HG03039 (cell line): Measurements from ENCODE around the gene BMP10.
"Not testable (repeated sequence)": the region's sequence is repeated elsewhere in the genome, so short reads cannot be mapped to it uniquely, and the experiment has no call there.

ENCODE experiments used
- ATAC-seq: cut with Tn5 transposase; IDR thresholded peaks from one replicate; pipeline ENCODE4 v1.9.1; 2021; ENCODE audit warnings: mild to moderate bottlenecking, moderate library complexity; ENCODE audit not compliant: unreplicated experiment

The BMP10 gene

GRCh38 chr2:68895981-68896380, 24.8 kb upstream of the BMP10 start:
- not testable (repeated sequence) for ATAC-seq

GRCh38 chr2:68889500-68889899, 18.3 kb upstream of the BMP10 start:
- ATAC-seq = no peak

- ATAC-seq = no peak
Measured at GRCh38 chr2:68889021-68889420, 17.8 kb upstream of the BMP10 start.

GRCh38 chr2:68888038-68888704, 17.0 kb upstream of the BMP10 start:
- ATAC-seq = no peak

GRCh38 chr2:68885811-68886075, 14.5 kb upstream of the BMP10 start:
- ATAC-seq = no peak

- ATAC-seq = no peak
Measured at GRCh38 chr2:68885074-68885810, 14.0 kb upstream of the BMP10 start.

- ATAC-seq = no peak
Measured at GRCh38 chr2:68880213-68880612, 9.0 kb upstream of the BMP10 start.

- no peak for ATAC-seq
Measured at GRCh38 chr2:68879296-68879695, 8.1 kb upstream of the BMP10 start.

- ATAC-seq = no peak
Measured at GRCh38 chr2:68878753-68879152, 7.6 kb upstream of the BMP10 start.

- ATAC-seq = no peak
Measured at GRCh38 chr2:68878071-68878711, 7.0 kb upstream of the BMP10 start.

- no peak for ATAC-seq
Measured at GRCh38 chr2:68877079-68877772, 6.0 kb upstream of the BMP10 start.

- no peak for ATAC-seq
Measured at GRCh38 chr2:68870215-68870614, 982 bp downstream of the BMP10 start.

- no peak for ATAC-seq
Measured at GRCh38 chr2:68865108-68865507, 6.1 kb downstream of the BMP10 start.

- no peak for ATAC-seq
Measured at GRCh38 chr2:68863996-68864395, 7.2 kb downstream of the BMP10 start.

GRCh38 chr2:68862889-68863288, 8.3 kb downstream of the BMP10 start:
- no peak for ATAC-seq

- no peak for ATAC-seq
Measured at GRCh38 chr2:68861330-68861729, 9.9 kb downstream of the BMP10 start.

GRCh38 chr2:68860111-68860510, 11.1 kb downstream of the BMP10 start:
- ATAC-seq = no peak

GRCh38 chr2:68857855-68858456, 13.2 kb downstream of the BMP10 start:
- ATAC-seq = no peak

GRCh38 chr2:68857202-68857845, 13.9 kb downstream of the BMP10 start:
- no peak for ATAC-seq

GRCh38 chr2:68855550-68855949, 15.6 kb downstream of the BMP10 start:
- ATAC-seq = no peak

- no peak for ATAC-seq
Measured at GRCh38 chr2:68854476-68854875, 16.7 kb downstream of the BMP10 start.
